Epithelial cell of prostate (primary cell): ENCODE measurements around the gene NRCAM.

Experiments used
- DNase-seq: peaks from one replicate; pipeline ENCODE4 v3.0.0-alpha.2; 2011; ENCODE audit warnings: low read depth, low spot score
- H3K27ac ChIP-seq: fragments of 450-650 bp; 2 replicates; pipeline ENCODE4 v1.5.1; 2017; ENCODE audit warnings: mild to moderate bottlenecking

The NRCAM gene

GRCh38 chr7:108145401-108145800 is 310.8 kb downstream of the NRCAM start:
- no peak overlapping the region for H3K27ac ChIP-seq
- DNase-seq: no peak

- no peak for DNase-seq
- no peak overlapping the region for H3K27ac ChIP-seq
Observed at GRCh38 chr7:108144931-108145330, 311.3 kb downstream of the NRCAM start.

- no peak overlapping the region for H3K27ac ChIP-seq
Observed at GRCh38 chr7:108143658-108144420, 312.4 kb downstream of the NRCAM start.

GRCh38 chr7:108142675-108143259 is 313.5 kb downstream of the NRCAM start:
- no peak overlapping the region for H3K27ac ChIP-seq
- no peak for DNase-seq

More at GRCh38 chr7:108143658-108144420, 312.4 kb downstream of the NRCAM start:
- DNase-seq: no peak

- H3K27ac ChIP-seq: no peak overlapping the region
- DNase-seq: no peak
Observed at GRCh38 chr7:108142180-108142579, 314.1 kb downstream of the NRCAM start.

- H3K27ac ChIP-seq: no peak overlapping the region
- no peak for DNase-seq
Observed at GRCh38 chr7:108140671-108141070, 315.6 kb downstream of the NRCAM start.

GRCh38 chr7:108138911-108139310 is 317.3 kb downstream of the NRCAM start:
- no peak overlapping the region for H3K27ac ChIP-seq
- no peak for DNase-seq

- no peak overlapping the region for H3K27ac ChIP-seq
- no peak for DNase-seq
Observed at GRCh38 chr7:108137993-108138392, 318.2 kb downstream of the NRCAM start.

- no peak overlapping the region for H3K27ac ChIP-seq
- DNase-seq: no peak
Observed at GRCh38 chr7:108137040-108137439, 319.2 kb downstream of the NRCAM start.

- no peak overlapping the region for H3K27ac ChIP-seq
- DNase-seq: no peak
Observed at GRCh38 chr7:108136191-108136688, 320.0 kb downstream of the NRCAM start.

GRCh38 chr7:108135446-108136190 is 320.6 kb downstream of the NRCAM start:
- DNase-seq: no peak
- H3K27ac ChIP-seq: no peak overlapping the region

GRCh38 chr7:108134486-108134885 is 321.8 kb downstream of the NRCAM start:
- DNase-seq: no peak
- H3K27ac ChIP-seq: no peak overlapping the region

- peak overlapping the region; percentile 56 for H3K27ac ChIP-seq
- DNase-seq: peak; percentile 74
Observed at GRCh38 chr7:108132551-108133265, 323.5 kb downstream of the NRCAM start.

- no peak within 1 kb of the TSS for H3K27ac ChIP-seq
- no peak for DNase-seq
Observed at GRCh38 chr7:108130261-108130660, 326.0 kb downstream of the NRCAM start, which contains the start of gene LAMB4. LAMB4 (minus strand) TSS chr7:108130361; CDS start chr7:108123164, 7,197 bp downstream.

- no peak overlapping the region for H3K27ac ChIP-seq
- no peak for DNase-seq
Observed at GRCh38 chr7:108129018-108129965, 326.9 kb downstream of the NRCAM start.

- no peak for DNase-seq
- no peak overlapping the region for H3K27ac ChIP-seq
Observed at GRCh38 chr7:108128514-108128913, 327.7 kb downstream of the NRCAM start.

GRCh38 chr7:108127461-108127860 is 328.8 kb downstream of the NRCAM start:
- DNase-seq: peak; percentile 39
- no peak overlapping the region for H3K27ac ChIP-seq

- H3K27ac ChIP-seq: no peak overlapping the region
- DNase-seq: no peak
Observed at GRCh38 chr7:108124820-108125219, 331.4 kb downstream of the NRCAM start.

GRCh38 chr7:108122181-108122580 is 334.1 kb downstream of the NRCAM start:
- DNase-seq: no peak
- no peak overlapping the region for H3K27ac ChIP-seq
